ENCODE measurements around the gene ROMO1. TPM values are rescaled to one million over a fixed set of nuclear protein-coding genes. Genes with fewer than 3 reads are reported as not detected.

Gene ROMO1
- total and polyA plus RNA-seq, 2 of the 8 experiments (the other 6 are each of a cell fraction or from before 2014, with no cell fraction given), result 164 to 702 TPM

GRCh38 chr20:35741892-35742740 lies 42.9 kb downstream of the ROMO1 start, which contains the start of gene RBM39 (continued):
- TF ChIP-seq, protein P1, sequence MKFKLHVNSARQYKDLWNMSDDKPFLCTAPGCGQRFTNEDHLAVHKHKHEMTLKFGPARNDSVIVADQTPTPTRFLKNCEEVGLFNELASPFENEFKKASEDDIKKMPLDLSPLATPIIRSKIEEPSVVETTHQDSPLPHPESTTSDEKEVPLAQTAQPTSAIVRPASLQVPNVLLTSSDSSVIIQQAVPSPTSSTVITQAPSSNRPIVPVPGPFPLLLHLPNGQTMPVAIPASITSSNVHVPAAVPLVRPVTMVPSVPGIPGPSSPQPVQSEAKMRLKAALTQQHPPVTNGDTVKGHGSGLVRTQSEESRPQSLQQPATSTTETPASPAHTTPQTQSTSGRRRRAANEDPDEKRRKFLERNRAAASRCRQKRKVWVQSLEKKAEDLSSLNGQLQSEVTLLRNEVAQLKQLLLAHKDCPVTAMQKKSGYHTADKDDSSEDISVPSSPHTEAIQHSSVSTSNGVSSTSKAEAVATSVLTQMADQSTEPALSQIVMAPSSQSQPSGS (IDR thresholded peaks at IDR 0.05; ENCODE audit: low read length), result peak; percentile 99
- TF ChIP-seq SP2 (IDR thresholded peaks at IDR 0.05; ENCODE audit: low read length), result peak; percentile 65
- peak; percentile 98 for TF ChIP-seq TAF1 (IDR thresholded peaks at IDR 0.05; ENCODE audit: low read depth, low read length)
- no peak for TF ChIP-seq SIRT6 (IDR thresholded peaks at IDR 0.05; ENCODE audit: low read length)
- TF ChIP-seq TBP (IDR thresholded peaks at IDR 0.05; ENCODE audit: low read depth, low read length), result peak; percentile 96
- TF ChIP-seq JUND (IDR thresholded peaks at IDR 0.05; ENCODE audit: low read length), result peak; percentile 61; the same call in 1 of the 2 replicates
- peak; percentile 100 for TF ChIP-seq CHD2 (IDR thresholded peaks at IDR 0.05; ENCODE audit: low read length)
- no peak for TF ChIP-seq RXRA (IDR thresholded peaks at IDR 0.05; ENCODE audit: insufficient read depth, low read depth, low read length)
- no peak for TF ChIP-seq CBX5 (IDR thresholded peaks at IDR 0.05; ENCODE audit: low read depth, low read length)
- TF ChIP-seq, protein P2, sequence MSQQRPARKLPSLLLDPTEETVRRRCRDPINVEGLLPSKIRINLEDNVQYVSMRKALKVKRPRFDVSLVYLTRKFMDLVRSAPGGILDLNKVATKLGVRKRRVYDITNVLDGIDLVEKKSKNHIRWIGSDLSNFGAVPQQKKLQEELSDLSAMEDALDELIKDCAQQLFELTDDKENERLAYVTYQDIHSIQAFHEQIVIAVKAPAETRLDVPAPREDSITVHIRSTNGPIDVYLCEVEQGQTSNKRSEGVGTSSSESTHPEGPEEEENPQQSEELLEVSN (IDR thresholded peaks at IDR 0.05), result no peak
- peak in 1 of 2 experiments; percentile 22; a peak in 1 of 4 replicates for TF ChIP-seq RAD21 (IDR thresholded peaks at IDR 0.05 in 1 of 2, conservative IDR thresholded peaks at IDR 0.05 in 1 of 2; ENCODE audit: low read depth in 2 of 2, low read length in 2 of 2)
- no peak for TF ChIP-seq MAFK (IDR thresholded peaks at IDR 0.05; ENCODE audit: low read depth, low read length)
- peak; percentile 95 for TF ChIP-seq EGR1 (IDR thresholded peaks at IDR 0.05; ENCODE audit: borderline replicate concordance, low read depth, low read length)
- peak; percentile 52; the same call in 1 of the 2 replicates for TF ChIP-seq CHD1 (IDR thresholded peaks at IDR 0.05; ENCODE audit: low read depth, low read length)
- peak; percentile 96 for TF ChIP-seq PHF8 (conservative IDR thresholded peaks at IDR 0.05; ENCODE audit: low read depth, low read length)
- TF ChIP-seq POLR2A (IDR thresholded peaks at IDR 0.05; ENCODE audit: control extremely low read depth in 1 of 2, low read depth in 2 of 2, low read length in 2 of 2), result peak; percentile 97 to 99
- TF ChIP-seq MAX (IDR thresholded peaks at IDR 0.05), result peak; percentile 84
- TF ChIP-seq SUZ12 (IDR thresholded peaks at IDR 0.05; ENCODE audit: low read length), result no peak
- TF ChIP-seq POLR2AphosphoS5 (IDR thresholded peaks at IDR 0.05; ENCODE audit: low read depth, low read length), result peak; percentile 98
- no peak for TF ChIP-seq KDM5A (IDR thresholded peaks at IDR 0.05; ENCODE audit: low read length)
- TF ChIP-seq BRCA1 (IDR thresholded peaks at IDR 0.05; ENCODE audit: low read depth, low read length), result peak; percentile 100
- TF ChIP-seq CBX8 (IDR thresholded peaks at IDR 0.05; ENCODE audit: borderline replicate concordance, low read depth, low read length), result no peak
